ENCODE data around the gene SIGMAR1.

Gene SIGMAR1

DNA sequence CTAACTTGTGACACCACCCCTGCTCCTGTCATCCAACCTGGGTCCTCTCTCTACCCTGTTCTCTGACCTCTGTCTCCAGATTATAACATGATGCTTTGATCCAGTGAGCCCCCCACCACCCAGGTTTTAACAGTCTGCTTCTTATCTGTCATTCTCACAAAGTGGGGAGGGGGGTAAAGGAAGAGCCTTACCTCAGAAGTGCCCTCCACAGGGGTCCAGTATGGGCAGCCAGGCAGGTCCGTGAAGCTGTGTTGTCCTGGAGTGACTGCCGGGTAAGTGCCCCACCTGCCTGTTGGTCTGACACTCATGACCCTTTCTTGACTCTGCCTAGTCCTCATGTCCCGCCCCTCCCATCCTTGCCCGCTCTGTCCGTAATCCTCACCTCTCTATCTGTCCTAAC lies 17.8 kb upstream of the SIGMAR1 start:
- no peak for DNase-seq (ENCODE audit: low read depth)
- TF ChIP-seq CTCF (conservative IDR thresholded peaks at IDR 0.05; ENCODE audit: low read length): no peak
- no peak overlapping the region for H3K4me3 ChIP-seq (ENCODE audit: low read length)

- DNase-seq (ENCODE audit: low read depth): peak; percentile 91
- H3K4me3 ChIP-seq (ENCODE audit: low read length): peak overlapping the region; percentile 20
- no peak for TF ChIP-seq CTCF (conservative IDR thresholded peaks at IDR 0.05; ENCODE audit: low read length)
These were observed 16.9 kb upstream of the SIGMAR1 start for GRCh38 chr9:34654323-34655051.

DNA sequence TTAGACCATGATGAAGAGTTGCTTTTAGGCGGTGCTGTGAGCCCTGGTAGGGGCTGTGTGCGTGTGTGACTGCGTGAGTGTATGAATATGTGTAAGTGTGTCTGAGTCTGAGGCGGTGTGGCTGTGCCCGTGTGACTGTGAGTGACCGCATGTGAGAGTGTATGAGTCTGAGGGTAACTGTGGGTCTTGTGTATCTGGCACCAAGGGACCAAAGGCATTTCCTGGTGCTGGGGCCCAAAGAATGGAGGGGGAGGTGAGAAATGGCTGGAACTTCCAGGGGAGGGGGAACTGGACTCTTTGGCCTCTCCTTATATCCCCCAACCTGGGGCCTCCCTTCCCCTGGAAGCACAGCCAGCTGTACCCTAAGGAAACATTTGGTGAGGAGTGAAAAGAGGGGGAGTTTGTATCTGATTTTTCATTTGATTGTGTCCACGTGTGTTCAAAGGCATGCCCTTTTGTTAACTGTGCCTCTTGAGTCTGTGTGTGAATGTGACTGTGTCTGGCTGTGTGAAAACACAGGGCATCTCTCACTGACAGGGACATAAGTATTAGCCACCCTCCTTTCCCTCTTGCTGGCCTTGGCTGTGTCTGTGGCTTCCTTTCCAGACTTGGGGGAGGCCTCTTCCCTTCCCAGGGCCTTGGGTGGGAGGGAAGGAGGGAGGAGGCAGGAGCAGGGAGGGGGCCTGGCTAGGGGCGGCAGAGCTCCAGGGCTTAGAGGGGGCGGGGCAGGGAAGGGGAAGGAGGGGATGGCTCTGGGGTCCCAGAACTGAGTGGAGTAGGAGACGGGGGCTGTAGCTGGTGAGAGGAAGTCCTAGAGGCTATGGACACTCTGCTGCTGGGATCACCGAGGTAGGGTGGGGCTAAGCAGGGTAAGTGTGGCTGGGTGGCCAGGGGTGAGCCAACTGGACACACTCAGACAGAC lies 15.8 kb upstream of the SIGMAR1 start:
- DNase-seq (ENCODE audit: low read depth): peak; percentile 77
- no peak for TF ChIP-seq CTCF (conservative IDR thresholded peaks at IDR 0.05; ENCODE audit: low read length)
- peak overlapping the region; percentile 69 for H3K4me3 ChIP-seq (ENCODE audit: low read length)

DNA sequence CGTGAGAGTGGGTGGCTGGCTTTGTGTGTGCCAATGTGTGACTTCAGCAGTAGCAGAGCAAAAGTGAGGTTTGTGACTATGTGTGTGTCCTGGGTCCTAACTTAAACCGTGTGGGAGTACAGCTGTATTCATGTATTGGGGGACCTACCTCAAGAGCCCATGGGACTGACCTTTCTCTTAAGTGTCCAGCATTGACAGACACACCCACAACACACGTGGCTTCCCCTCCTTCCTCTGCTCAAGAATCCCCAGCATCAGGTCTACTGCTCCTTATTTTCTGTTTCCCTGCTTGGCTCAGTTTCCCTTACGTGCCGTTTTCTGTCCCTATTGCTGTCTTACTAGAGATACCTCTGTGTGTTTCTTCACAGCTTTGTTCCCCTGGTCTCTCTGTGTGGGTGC lies 15.0 kb upstream of the SIGMAR1 start:
- no peak for TF ChIP-seq CTCF (conservative IDR thresholded peaks at IDR 0.05; ENCODE audit: low read length)
- peak overlapping the region; percentile 69 for H3K4me3 ChIP-seq (ENCODE audit: low read length)
- DNase-seq (ENCODE audit: low read depth): peak; percentile 12

GRCh38 chr9:34651876-34652601 lies 14.5 kb upstream of the SIGMAR1 start, which contains the start of gene IL11RA:
TSS of gene IL11RA (plus strand) at chr9:34652185. CDS start at chr9:34655218, 3,033 bp downstream.
- DNase-seq (ENCODE audit: low read depth): peak; percentile 94
- H3K4me3 ChIP-seq (ENCODE audit: low read length): peak within 1 kb of the TSS; percentile 69
- no peak for TF ChIP-seq CTCF (conservative IDR thresholded peaks at IDR 0.05; ENCODE audit: low read length)

DNA sequence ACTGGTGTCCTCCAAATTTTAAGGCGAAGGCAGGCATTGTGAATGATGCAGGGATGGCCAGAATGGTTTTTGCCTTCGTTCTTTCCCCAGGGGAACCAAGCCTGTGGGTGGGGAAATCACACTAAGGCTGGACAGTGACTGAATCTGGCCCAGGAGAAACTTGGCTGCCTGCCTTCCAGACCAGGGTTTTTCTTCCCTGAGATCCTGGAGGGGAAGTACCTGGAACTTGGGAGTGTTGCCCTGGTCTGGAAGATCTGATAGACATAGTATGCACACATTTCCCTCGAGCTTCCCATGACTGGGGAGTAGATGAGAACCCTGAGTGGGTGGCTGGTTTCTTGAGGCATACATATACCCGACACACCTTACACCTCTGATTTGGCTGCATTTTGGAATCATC lies 13.7 kb upstream of the SIGMAR1 start:
- H3K4me3 ChIP-seq (ENCODE audit: low read length): peak overlapping the region; percentile 69
- peak; percentile 36 for DNase-seq (ENCODE audit: low read depth)
- TF ChIP-seq CTCF (conservative IDR thresholded peaks at IDR 0.05; ENCODE audit: low read length): no peak
